ENCODE data around the gene CSNK1A1.

CSNK1A1 gene

DNA sequence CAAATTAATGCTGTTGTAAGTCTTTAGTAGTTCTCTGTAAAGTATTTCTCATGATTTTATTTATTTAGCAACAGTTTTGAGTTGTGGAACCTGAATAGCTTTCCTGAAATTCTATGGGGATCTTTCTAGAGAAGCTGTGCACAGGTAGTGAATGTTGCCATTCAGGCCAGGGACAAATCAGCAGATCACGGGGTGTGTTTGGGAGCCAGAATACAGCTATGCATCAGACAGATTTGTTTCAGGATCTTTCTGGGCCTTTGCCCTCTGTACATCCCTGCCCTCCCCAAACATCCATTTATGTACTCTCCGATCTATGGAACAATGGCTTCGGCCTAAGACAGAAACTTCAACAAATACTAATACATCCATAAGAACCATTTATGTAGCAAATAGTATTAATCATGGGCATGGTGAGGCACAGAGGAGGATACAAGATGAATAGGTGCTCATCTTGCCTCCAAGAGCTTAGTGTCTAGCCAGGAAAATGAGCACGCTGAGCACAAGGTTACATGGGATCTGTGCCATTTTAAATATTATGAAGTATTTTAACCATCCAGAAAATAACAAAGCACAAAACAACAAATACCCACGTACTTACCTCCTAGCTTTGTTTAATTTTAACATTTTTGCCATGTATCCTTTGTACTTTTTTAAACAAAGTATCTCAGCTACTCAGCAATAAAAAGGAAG lies 43.1 kb upstream of the CSNK1A1 start:
- DNase-seq (ENCODE audit: low read depth, low spot score) = no peak
- TF ChIP-seq SUZ12 (IDR thresholded peaks at IDR 0.05; ENCODE audit: extremely low read depth, insufficient read depth, insufficient read length) (no peak), YY1 (IDR thresholded peaks at IDR 0.05; ENCODE audit: insufficient read depth, insufficient read length) (no peak), ZNF274 (IDR thresholded peaks at IDR 0.05; ENCODE audit: low read depth, low read length) (no peak)
- H3K36me3 ChIP-seq (ENCODE audit: insufficient read depth, insufficient read length, low read length) = no peaks in the 10 kb centered on the region
- H3K4me1 ChIP-seq (ENCODE audit: insufficient read depth, insufficient read length) = no peaks in the 10 kb centered on the region
- H3K4me3 ChIP-seq (ENCODE audit: insufficient read length, low read depth) = no peak overlapping the region
- H3K27me3 ChIP-seq (ENCODE audit: insufficient read depth, insufficient read length) = no peaks in the 10 kb centered on the region
- H3K9me3 ChIP-seq (ENCODE audit: insufficient read depth, low read length) = no peaks in the 10 kb centered on the region
- H3K9ac ChIP-seq (ENCODE audit: insufficient read length, low read depth) = no peak overlapping the region

DNA sequence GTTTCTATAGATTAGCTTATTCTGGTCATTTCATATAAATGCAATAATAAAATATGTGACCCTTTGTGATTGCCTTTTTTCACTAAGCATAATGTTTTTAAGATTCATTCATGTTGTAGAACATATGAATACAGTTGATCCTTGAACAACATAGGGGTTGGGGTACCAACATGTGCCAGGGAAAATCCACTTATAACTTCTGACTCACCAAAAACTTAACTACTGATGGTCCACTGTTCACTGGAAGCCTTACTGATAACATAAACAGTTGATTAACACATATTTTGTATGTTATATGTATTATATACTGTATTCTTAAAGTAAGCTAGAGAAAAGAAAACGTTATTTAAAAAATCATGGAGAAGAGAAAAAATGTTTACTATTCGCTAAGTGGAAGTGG lies 42.1 kb upstream of the CSNK1A1 start:
- H3K4me3 ChIP-seq (ENCODE audit: insufficient read length, low read depth) = no peak overlapping the region
- no peaks in the 10 kb centered on the region for H3K36me3 ChIP-seq (ENCODE audit: insufficient read depth, insufficient read length, low read length)
- no peaks in the 10 kb centered on the region for H3K9me3 ChIP-seq (ENCODE audit: insufficient read depth, low read length)
- H3K4me1 ChIP-seq (ENCODE audit: insufficient read depth, insufficient read length) = no peaks in the 10 kb centered on the region
- TF ChIP-seq ZNF274 (IDR thresholded peaks at IDR 0.05; ENCODE audit: low read depth, low read length) (no peak), SUZ12 (IDR thresholded peaks at IDR 0.05; ENCODE audit: extremely low read depth, insufficient read depth, insufficient read length) (no peak), YY1 (IDR thresholded peaks at IDR 0.05; ENCODE audit: insufficient read depth, insufficient read length) (no peak)
- H3K9ac ChIP-seq (ENCODE audit: insufficient read length, low read depth) = no peak overlapping the region
- H3K27me3 ChIP-seq (ENCODE audit: insufficient read depth, insufficient read length) = no peaks in the 10 kb centered on the region
- no peak for DNase-seq (ENCODE audit: low read depth, low spot score)

DNA sequence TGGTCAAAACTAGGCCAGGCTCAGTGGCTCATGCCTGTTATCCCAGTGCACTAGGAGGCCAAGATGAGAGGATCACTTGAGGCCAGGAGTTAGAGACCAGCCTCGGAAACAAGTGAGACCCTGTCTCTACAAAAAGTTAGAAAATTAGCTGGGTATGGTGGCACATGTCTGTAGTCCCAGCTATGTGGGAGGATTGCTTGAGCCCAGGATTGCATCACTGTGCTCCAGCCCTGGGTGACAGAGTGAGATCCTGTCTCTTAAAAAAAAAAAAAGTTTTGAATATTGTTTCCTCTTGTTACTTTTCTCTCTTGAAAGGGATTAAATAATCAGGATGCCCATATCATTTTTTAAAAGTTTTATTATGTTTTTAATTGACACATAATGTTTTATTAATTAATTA lies 37.7 kb upstream of the CSNK1A1 start:
- DNase-seq (ENCODE audit: low read depth, low spot score) = no peak

DNA sequence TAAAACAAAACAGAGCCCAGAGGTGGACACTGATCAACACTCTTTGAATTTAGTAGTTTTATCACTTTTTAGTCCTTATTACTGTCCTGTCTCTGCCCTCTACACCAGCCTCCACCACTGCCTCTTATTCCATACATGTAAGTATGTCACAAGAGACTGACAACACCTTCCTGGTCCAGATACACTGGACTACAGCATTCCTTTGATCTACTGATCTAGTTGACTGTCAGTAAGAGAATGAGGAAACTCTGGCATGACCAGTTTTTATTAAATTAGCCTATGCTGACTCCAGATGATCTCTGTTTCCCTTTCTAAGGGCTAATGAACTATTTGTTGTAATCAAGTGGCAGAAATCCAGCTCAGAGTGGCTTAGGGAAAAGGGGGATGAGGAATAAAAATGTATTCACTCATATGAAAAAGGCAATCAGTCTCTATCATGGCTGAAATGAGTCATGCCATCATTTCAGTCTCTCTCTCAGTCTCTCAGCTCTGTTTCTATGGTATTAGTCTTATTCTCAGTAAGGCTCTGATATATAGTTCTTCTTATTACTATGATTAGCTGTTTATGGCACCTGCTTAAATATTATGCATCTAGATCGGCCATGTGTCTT lies 35.6 kb upstream of the CSNK1A1 start:
- Histone ChIP-seq H3K36me3 (ENCODE audit: insufficient read depth, insufficient read length, low read length) (no peaks in the 10 kb centered on the region), H3K4me3 (ENCODE audit: insufficient read length, low read depth) (no peak overlapping the region), H3K9ac (ENCODE audit: insufficient read length, low read depth) (no peak overlapping the region), H3K4me1 (ENCODE audit: insufficient read depth, insufficient read length) (peaks cover 1% of the 10 kb centered on the region), H3K9me3 (ENCODE audit: insufficient read depth, low read length) (no peaks in the 10 kb centered on the region), H3K27me3 (ENCODE audit: insufficient read depth, insufficient read length) (peaks cover under 1% of the 10 kb centered on the region)
- no peak for TF ChIP-seq ZNF274 (IDR thresholded peaks at IDR 0.05; ENCODE audit: low read depth, low read length)
- TF ChIP-seq SUZ12 (IDR thresholded peaks at IDR 0.05; ENCODE audit: extremely low read depth, insufficient read depth, insufficient read length) = no peak
- DNase-seq (ENCODE audit: low read depth, low spot score) = no peak

More for the DNA sequence above, 37.7 kb upstream of the CSNK1A1 start:
- no peaks in the 10 kb centered on the region for H3K27me3 ChIP-seq (ENCODE audit: insufficient read depth, insufficient read length)
- no peak overlapping the region for H3K9ac ChIP-seq (ENCODE audit: insufficient read length, low read depth)
- TF ChIP-seq YY1 (IDR thresholded peaks at IDR 0.05; ENCODE audit: insufficient read depth, insufficient read length) (no peak), ZNF274 (IDR thresholded peaks at IDR 0.05; ENCODE audit: low read depth, low read length) (no peak), SUZ12 (IDR thresholded peaks at IDR 0.05; ENCODE audit: extremely low read depth, insufficient read depth, insufficient read length) (no peak)
- H3K36me3 ChIP-seq (ENCODE audit: insufficient read depth, insufficient read length, low read length) = no peaks in the 10 kb centered on the region
- H3K9me3 ChIP-seq (ENCODE audit: insufficient read depth, low read length) = no peaks in the 10 kb centered on the region
- H3K4me1 ChIP-seq (ENCODE audit: insufficient read depth, insufficient read length) = no peaks in the 10 kb centered on the region
- no peak overlapping the region for H3K4me3 ChIP-seq (ENCODE audit: insufficient read length, low read depth)

DNA sequence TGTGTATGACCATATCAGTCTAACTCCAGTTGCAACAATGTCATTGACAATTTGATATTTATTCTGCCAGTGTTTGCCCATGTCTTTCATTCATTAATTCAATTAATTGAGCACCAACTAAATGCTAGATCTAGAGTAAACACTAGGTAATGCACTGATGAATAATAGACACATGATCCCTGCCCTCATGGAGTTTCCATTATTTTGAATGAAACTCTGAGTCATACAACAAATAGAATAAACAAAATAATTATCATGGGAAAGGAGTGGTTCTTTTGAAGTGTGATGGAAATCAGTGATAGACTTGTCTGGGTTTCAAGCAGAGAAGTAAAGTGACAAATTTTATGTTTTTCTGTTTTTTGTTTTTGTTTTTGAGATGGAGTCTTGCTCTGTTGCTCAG lies 34.7 kb upstream of the CSNK1A1 start:
- no peak for DNase-seq (ENCODE audit: low read depth, low spot score)

DNA sequence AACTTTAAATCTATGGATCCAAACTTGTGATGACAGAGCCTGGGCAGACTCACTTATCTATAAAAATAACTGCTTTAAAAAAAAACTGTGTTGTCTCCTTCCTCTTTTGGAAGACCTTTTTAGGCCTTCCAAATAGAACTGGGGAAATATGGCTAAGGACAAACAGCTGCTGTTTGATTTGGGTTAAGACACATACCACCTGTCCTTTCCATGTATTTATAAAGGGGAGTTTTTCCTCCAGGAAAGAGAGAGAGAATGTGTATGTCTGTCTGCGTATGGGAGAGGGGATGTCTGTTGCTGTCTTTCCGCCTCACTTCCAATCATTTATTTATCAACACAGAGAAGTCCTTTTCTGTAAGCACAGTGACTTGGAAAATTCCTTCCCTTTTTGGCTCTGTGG lies 32.9 kb upstream of the CSNK1A1 start:
- H3K9ac ChIP-seq (ENCODE audit: insufficient read length, low read depth) = no peak overlapping the region
- TF ChIP-seq YY1 (IDR thresholded peaks at IDR 0.05; ENCODE audit: insufficient read depth, insufficient read length) (no peak), SUZ12 (IDR thresholded peaks at IDR 0.05; ENCODE audit: extremely low read depth, insufficient read depth, insufficient read length) (no peak), ZNF274 (IDR thresholded peaks at IDR 0.05; ENCODE audit: low read depth, low read length) (no peak)
- peaks cover 4% of the 10 kb centered on the region for H3K4me1 ChIP-seq (ENCODE audit: insufficient read depth, insufficient read length)
- no peaks in the 10 kb centered on the region for H3K36me3 ChIP-seq (ENCODE audit: insufficient read depth, insufficient read length, low read length)
- peaks cover 24% of the 10 kb centered on the region for H3K27me3 ChIP-seq (ENCODE audit: insufficient read depth, insufficient read length)
- no peak for DNase-seq (ENCODE audit: low read depth, low spot score)
- H3K4me3 ChIP-seq (ENCODE audit: insufficient read length, low read depth) = no peak overlapping the region
- H3K9me3 ChIP-seq (ENCODE audit: insufficient read depth, low read length) = no peaks in the 10 kb centered on the region

More for the DNA sequence above, 34.7 kb upstream of the CSNK1A1 start:
- TF ChIP-seq SUZ12 (IDR thresholded peaks at IDR 0.05; ENCODE audit: extremely low read depth, insufficient read depth, insufficient read length) (no peak), YY1 (IDR thresholded peaks at IDR 0.05; ENCODE audit: insufficient read depth, insufficient read length) (no peak), ZNF274 (IDR thresholded peaks at IDR 0.05; ENCODE audit: low read depth, low read length) (no peak)
- Histone ChIP-seq H3K9me3 (ENCODE audit: insufficient read depth, low read length) (no peaks in the 10 kb centered on the region), H3K27me3 (ENCODE audit: insufficient read depth, insufficient read length) (peaks cover 10% of the 10 kb centered on the region), H3K4me3 (ENCODE audit: insufficient read length, low read depth) (no peak overlapping the region), H3K9ac (ENCODE audit: insufficient read length, low read depth) (no peak overlapping the region), H3K36me3 (ENCODE audit: insufficient read depth, insufficient read length, low read length) (no peaks in the 10 kb centered on the region), H3K4me1 (ENCODE audit: insufficient read depth, insufficient read length) (peaks cover 4% of the 10 kb centered on the region)

DNA sequence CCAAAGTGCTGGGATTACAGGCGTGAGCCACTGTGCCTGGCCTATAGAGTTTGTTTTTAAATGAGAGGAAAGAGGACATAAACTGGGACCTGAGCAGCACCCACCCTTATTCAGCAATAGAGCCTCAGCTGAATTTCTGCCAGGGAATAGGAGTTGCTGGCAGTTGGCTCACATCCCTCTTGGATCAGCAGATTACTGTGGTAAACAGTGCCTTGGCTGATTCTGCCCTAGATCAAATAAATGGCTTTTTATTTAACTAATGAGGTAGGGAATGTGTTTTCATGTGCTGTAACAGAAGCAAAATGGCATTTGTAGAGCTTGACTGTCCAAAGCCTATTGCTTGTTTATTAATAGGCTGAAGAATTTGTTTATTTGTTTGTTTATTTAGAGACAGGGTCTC lies 32.2 kb upstream of the CSNK1A1 start:
- Histone ChIP-seq H3K27me3 (ENCODE audit: insufficient read depth, insufficient read length) (peaks cover 24% of the 10 kb centered on the region), H3K9ac (ENCODE audit: insufficient read length, low read depth) (no peak overlapping the region), H3K9me3 (ENCODE audit: insufficient read depth, low read length) (no peaks in the 10 kb centered on the region), H3K4me1 (ENCODE audit: insufficient read depth, insufficient read length) (peaks cover 4% of the 10 kb centered on the region), H3K36me3 (ENCODE audit: insufficient read depth, insufficient read length, low read length) (no peaks in the 10 kb centered on the region), H3K4me3 (ENCODE audit: insufficient read length, low read depth) (no peak overlapping the region)
- TF ChIP-seq ZNF274 (IDR thresholded peaks at IDR 0.05; ENCODE audit: low read depth, low read length) (no peak), SUZ12 (IDR thresholded peaks at IDR 0.05; ENCODE audit: extremely low read depth, insufficient read depth, insufficient read length) (no peak)
- DNase-seq (ENCODE audit: low read depth, low spot score) = no peak

All from NT2/D1 (cell line).